ENCODE data around the gene INPP4A.

INPP4A gene

DNA sequence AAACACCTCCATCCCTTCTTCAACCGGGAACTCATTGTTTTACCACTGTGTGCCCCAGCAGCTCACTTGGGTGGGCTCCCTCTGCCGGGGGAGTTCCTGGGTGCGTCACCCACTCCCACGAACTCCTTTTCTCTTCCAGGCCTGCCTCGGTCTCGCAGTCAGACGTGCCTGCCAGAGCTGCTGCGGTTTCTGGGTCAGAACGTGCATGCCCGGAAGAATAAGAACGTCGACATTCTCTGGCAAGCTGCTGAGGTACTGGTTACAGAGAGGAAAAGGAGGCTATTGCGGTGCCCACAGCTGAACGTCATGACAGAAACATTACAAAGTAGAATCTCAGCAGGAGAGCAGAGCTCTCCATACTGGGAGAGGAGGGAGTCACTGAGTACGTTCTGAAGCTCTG lies 128.0 kb downstream of the INPP4A start:
- Histone ChIP-seq H3K4me1 (ENCODE audit: control insufficient read depth, insufficient read depth, low read length, poor library complexity, severe bottlenecking) (no peaks in the 10 kb centered on the region), H3K9me3 (ENCODE audit: control insufficient read depth, low read length) (no peaks in the 10 kb centered on the region), H3K36me3 (ENCODE audit: control insufficient read depth, insufficient read depth, low read length) (peaks cover 47% of the 10 kb centered on the region), H3K4me3 (ENCODE audit: extremely low read depth, insufficient read depth, low read length, poor library complexity, severe bottlenecking) (no peak overlapping the region), H3K27ac (ENCODE audit: low read depth, low read length, severe bottlenecking) (no peak overlapping the region)
- 87 to 95% methylated on average over 11 to 12 of the region's 15 CpGs for WGBS, 2 experiments (ENCODE audit: insufficient coverage in 2 of 2)

DNA sequence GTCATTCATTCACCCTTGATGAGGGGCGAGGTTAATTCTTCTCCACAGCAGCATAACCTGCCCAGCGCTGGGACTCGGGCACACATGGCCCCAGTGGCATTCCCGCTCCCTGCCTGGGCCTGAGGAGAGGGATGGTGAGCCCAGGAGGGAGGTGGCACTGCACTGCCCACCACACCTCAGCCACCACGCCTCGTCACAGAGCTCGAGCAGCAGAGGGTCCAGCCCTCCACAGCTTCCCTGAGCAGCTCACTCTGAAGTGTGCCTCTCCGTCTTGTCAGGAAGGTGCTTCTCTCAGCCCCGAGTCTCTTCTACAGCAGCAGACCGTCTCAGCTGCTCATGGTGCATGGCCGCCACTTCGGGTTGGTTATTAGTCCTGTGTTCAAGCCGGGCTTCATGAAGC lies 128.8 kb downstream of the INPP4A start:
- 90 to 98% methylated on average over 11 to 12 of the region's 13 CpGs for WGBS, 2 experiments (ENCODE audit: insufficient coverage in 2 of 2)
- Histone ChIP-seq H3K9me3 (ENCODE audit: control insufficient read depth, low read length) (no peaks in the 10 kb centered on the region), H3K36me3 (ENCODE audit: control insufficient read depth, insufficient read depth, low read length) (peaks cover 47% of the 10 kb centered on the region), H3K4me3 (ENCODE audit: extremely low read depth, insufficient read depth, low read length, poor library complexity, severe bottlenecking) (no peak overlapping the region), H3K27ac (ENCODE audit: low read depth, low read length, severe bottlenecking) (no peak overlapping the region), H3K4me1 (ENCODE audit: control insufficient read depth, insufficient read depth, low read length, poor library complexity, severe bottlenecking) (no peaks in the 10 kb centered on the region)

DNA sequence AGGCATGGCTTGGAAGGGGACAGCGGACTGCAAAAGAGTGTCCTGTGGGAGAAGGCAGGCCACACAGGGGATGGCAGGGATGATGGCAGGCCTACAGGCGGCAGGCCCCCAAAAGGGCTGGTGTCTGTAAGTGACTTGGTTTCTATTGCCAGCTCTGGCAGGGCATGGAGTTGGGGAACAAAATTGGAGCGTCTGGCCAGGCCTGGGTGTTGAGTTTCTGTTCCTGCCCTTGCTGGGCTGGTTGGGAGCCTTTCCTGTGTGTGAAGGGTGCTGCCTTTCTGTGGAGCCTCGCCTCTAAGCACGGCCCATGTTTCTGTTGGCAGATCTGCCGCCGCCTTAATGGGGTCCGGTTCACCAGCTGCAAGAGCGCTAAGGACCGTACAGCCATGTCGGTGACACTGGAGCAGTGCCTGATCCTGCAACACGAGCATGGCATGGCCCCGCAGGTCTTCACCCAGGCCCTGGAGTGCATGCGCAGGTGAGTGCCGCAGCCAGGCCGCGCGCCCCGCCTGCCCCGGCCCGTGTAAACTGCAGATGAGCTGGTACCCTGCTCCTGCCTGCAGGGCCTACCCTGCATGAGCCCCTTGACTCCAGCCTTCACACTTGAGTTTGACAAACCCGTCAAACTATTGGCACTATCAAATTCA lies 132.1 kb downstream of the INPP4A start:
- WGBS, 2 experiments (ENCODE audit: insufficient coverage in 2 of 2) = 92 to 96% methylated on average over 19 to 21 of the region's 22 CpGs
- no peaks in the 10 kb centered on the region for H3K9me3 ChIP-seq (ENCODE audit: control insufficient read depth, low read length)
- peaks cover 34% of the 10 kb centered on the region for H3K36me3 ChIP-seq (ENCODE audit: control insufficient read depth, insufficient read depth, low read length)
- no peak overlapping the region for H3K27ac ChIP-seq (ENCODE audit: low read depth, low read length, severe bottlenecking)
- H3K4me3 ChIP-seq (ENCODE audit: extremely low read depth, insufficient read depth, low read length, poor library complexity, severe bottlenecking) = no peak overlapping the region
- H3K4me1 ChIP-seq (ENCODE audit: control insufficient read depth, insufficient read depth, low read length, poor library complexity, severe bottlenecking) = no peaks in the 10 kb centered on the region

GRCh38 chr2:98577313-98577712 lies 132.7 kb downstream of the INPP4A start:
- H3K9me3 ChIP-seq (ENCODE audit: control insufficient read depth, low read length) = no peaks in the 10 kb centered on the region
- H3K27ac ChIP-seq (ENCODE audit: low read depth, low read length, severe bottlenecking) = no peak overlapping the region
- H3K4me3 ChIP-seq (ENCODE audit: extremely low read depth, insufficient read depth, low read length, poor library complexity, severe bottlenecking) = no peak overlapping the region
- peaks cover 30% of the 10 kb centered on the region for H3K36me3 ChIP-seq (ENCODE audit: control insufficient read depth, insufficient read depth, low read length)
- WGBS, 2 experiments (ENCODE audit: insufficient coverage in 2 of 2) = 82 to 89% methylated on average over 10 of the region's 10 CpGs
- H3K4me1 ChIP-seq (ENCODE audit: control insufficient read depth, insufficient read depth, low read length, poor library complexity, severe bottlenecking) = no peaks in the 10 kb centered on the region

DNA sequence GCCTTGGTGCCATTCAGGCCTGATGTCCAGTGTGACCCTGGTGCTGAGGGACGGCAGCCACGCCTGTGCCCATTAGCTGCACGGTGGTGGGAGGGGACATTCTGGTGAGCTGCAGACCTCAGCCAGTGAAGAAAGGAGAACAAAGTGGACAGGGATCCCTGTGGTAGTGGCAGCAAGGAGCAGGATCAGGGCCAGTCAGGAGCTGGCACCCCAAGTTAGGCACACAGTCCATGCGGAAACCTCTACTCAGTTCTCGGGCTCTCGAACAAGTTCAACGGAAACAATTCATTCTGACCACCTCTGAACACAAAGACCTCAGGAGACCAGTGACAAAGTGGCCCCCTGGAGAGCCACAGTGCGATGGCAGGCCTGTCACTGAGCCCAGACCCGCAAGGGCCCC lies 133.6 kb downstream of the INPP4A start:
- Histone ChIP-seq H3K9me3 (ENCODE audit: control insufficient read depth, low read length) (no peaks in the 10 kb centered on the region), H3K4me1 (ENCODE audit: control insufficient read depth, insufficient read depth, low read length, poor library complexity, severe bottlenecking) (no peaks in the 10 kb centered on the region), H3K27ac (ENCODE audit: low read depth, low read length, severe bottlenecking) (no peak overlapping the region), H3K4me3 (ENCODE audit: extremely low read depth, insufficient read depth, low read length, poor library complexity, severe bottlenecking) (no peak overlapping the region), H3K36me3 (ENCODE audit: control insufficient read depth, insufficient read depth, low read length) (peaks cover 30% of the 10 kb centered on the region)
- WGBS, 2 experiments (ENCODE audit: insufficient coverage in 2 of 2) = 85 to 93% methylated on average over 5 to 8 of the region's 9 CpGs

DNA sequence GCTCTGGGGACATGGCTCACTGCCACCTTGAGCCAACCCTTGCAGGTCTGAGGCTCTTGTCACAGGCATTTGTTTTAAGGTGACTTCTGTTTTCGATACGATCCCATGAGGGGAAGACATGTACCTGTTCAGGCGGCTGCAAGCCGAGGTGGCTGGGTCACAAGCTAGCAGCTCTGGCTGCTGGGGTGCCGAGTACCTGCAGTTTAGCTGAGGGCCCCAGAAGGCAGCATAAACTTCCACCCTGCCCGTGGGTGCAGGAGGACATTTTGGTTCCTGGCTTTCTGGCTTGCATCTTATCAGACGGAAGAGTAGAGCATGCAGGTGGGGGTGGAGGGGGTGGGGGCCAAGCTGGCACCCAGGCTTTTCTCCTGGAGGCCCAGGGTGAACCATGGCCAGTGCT lies 135.3 kb downstream of the INPP4A start:
- H3K9me3 ChIP-seq (ENCODE audit: control insufficient read depth, low read length) = no peaks in the 10 kb centered on the region
- no peak overlapping the region for H3K27ac ChIP-seq (ENCODE audit: low read depth, low read length, severe bottlenecking)
- no peaks in the 10 kb centered on the region for H3K4me1 ChIP-seq (ENCODE audit: control insufficient read depth, insufficient read depth, low read length, poor library complexity, severe bottlenecking)
- no peak overlapping the region for H3K4me3 ChIP-seq (ENCODE audit: extremely low read depth, insufficient read depth, low read length, poor library complexity, severe bottlenecking)
- H3K36me3 ChIP-seq (ENCODE audit: control insufficient read depth, insufficient read depth, low read length) = peaks cover 29% of the 10 kb centered on the region
- 93 to 96% methylated on average over 6 to 7 of the region's 7 CpGs for WGBS, 2 experiments (ENCODE audit: insufficient coverage in 2 of 2)

DNA sequence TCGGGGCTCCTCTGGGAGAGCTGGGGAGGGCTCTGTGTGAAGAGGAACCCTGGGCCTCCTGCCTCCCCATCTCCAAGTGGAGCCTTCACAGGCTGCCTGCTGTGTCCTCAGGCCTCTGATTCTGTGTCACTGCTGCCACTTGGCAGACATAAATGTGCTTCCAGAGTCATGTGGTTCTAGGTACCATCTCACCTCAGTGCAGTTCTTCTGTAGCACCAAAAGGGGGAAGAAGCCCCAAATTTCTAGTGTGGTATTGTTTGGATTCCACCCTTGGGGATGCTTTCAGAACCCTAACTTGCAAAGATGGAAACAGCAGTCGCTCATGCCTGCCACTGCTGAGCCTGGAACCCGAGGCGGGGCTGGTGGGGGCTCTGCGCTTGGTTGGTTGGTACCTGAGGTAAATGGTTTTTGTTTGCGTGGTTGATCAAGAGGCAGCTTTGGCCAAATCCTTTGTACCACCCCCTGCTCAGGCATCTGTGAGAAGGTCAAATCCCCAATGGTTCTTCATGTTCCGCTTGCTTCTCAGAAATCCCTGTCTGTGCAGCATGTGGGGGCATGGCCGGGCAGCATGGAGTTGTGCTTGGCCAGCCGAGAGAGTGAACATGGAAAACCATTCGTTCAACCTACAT lies 136.1 kb downstream of the INPP4A start:
- no peak overlapping the region for H3K4me3 ChIP-seq (ENCODE audit: extremely low read depth, insufficient read depth, low read length, poor library complexity, severe bottlenecking)
- 92 to 98% methylated on average over 6 to 7 of the region's 10 CpGs for WGBS, 2 experiments (ENCODE audit: insufficient coverage in 2 of 2)
- H3K4me1 ChIP-seq (ENCODE audit: control insufficient read depth, insufficient read depth, low read length, poor library complexity, severe bottlenecking) = no peaks in the 10 kb centered on the region
- H3K36me3 ChIP-seq (ENCODE audit: control insufficient read depth, insufficient read depth, low read length) = peaks cover 31% of the 10 kb centered on the region
- no peaks in the 10 kb centered on the region for H3K9me3 ChIP-seq (ENCODE audit: control insufficient read depth, low read length)
- no peak overlapping the region for H3K27ac ChIP-seq (ENCODE audit: low read depth, low read length, severe bottlenecking)

- Histone ChIP-seq H3K9me3 (ENCODE audit: control insufficient read depth, low read length) (no peaks in the 10 kb centered on the region), H3K4me3 (ENCODE audit: extremely low read depth, insufficient read depth, low read length, poor library complexity, severe bottlenecking) (no peak overlapping the region), H3K36me3 (ENCODE audit: control insufficient read depth, insufficient read depth, low read length) (peaks cover 26% of the 10 kb centered on the region), H3K27ac (ENCODE audit: low read depth, low read length, severe bottlenecking) (no peak overlapping the region), H3K4me1 (ENCODE audit: control insufficient read depth, insufficient read depth, low read length, poor library complexity, severe bottlenecking) (no peaks in the 10 kb centered on the region)
- WGBS, 2 experiments (ENCODE audit: insufficient coverage in 2 of 2) = 91 to 92% methylated on average over 7 to 9 of the region's 9 CpGs
Observed at GRCh38 chr2:98582523-98582922, 137.9 kb downstream of the INPP4A start.

GRCh38 chr2:98583276-98583675 lies 138.6 kb downstream of the INPP4A start:
- 95 to 97% methylated on average over 4 to 6 of the region's 7 CpGs for WGBS, 2 experiments (ENCODE audit: insufficient coverage in 2 of 2)
- no peak overlapping the region for H3K4me3 ChIP-seq (ENCODE audit: extremely low read depth, insufficient read depth, low read length, poor library complexity, severe bottlenecking)
- no peaks in the 10 kb centered on the region for H3K4me1 ChIP-seq (ENCODE audit: control insufficient read depth, insufficient read depth, low read length, poor library complexity, severe bottlenecking)
- no peaks in the 10 kb centered on the region for H3K9me3 ChIP-seq (ENCODE audit: control insufficient read depth, low read length)
- H3K27ac ChIP-seq (ENCODE audit: low read depth, low read length, severe bottlenecking) = no peak overlapping the region
- peaks cover 26% of the 10 kb centered on the region for H3K36me3 ChIP-seq (ENCODE audit: control insufficient read depth, insufficient read depth, low read length)

- WGBS, 2 experiments (ENCODE audit: insufficient coverage in 2 of 2) = 86 to 91% methylated on average over 5 to 9 of the region's 10 CpGs
- Histone ChIP-seq H3K9me3 (ENCODE audit: control insufficient read depth, low read length) (no peaks in the 10 kb centered on the region), H3K4me3 (ENCODE audit: extremely low read depth, insufficient read depth, low read length, poor library complexity, severe bottlenecking) (no peak overlapping the region), H3K4me1 (ENCODE audit: control insufficient read depth, insufficient read depth, low read length, poor library complexity, severe bottlenecking) (no peaks in the 10 kb centered on the region), H3K27ac (ENCODE audit: low read depth, low read length, severe bottlenecking) (no peak overlapping the region), H3K36me3 (ENCODE audit: control insufficient read depth, insufficient read depth, low read length) (peaks cover 26% of the 10 kb centered on the region)
Observed at GRCh38 chr2:98583816-98584618, 139.4 kb downstream of the INPP4A start.

DNA sequence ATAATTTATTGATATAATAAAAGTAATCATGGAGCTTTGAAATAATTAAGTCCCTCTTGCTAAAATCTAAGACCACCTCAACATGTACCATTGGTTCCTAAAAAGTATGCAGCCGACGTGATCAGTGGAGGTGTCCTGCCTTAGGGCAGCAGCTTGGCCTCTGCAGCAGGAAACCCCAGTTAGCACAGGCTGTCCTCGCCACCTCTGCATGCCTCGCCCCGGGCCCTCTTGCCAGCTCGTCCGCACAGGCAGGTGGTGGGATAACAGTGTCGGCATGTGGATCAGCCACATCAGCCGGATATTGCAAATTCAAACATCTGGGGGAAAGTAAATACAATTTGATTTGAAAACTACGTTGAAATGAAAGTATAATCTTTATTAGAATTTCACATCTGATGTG lies 140.7 kb downstream of the INPP4A start:
- H3K4me3 ChIP-seq (ENCODE audit: extremely low read depth, insufficient read depth, low read length, poor library complexity, severe bottlenecking) = no peak overlapping the region
- H3K4me1 ChIP-seq (ENCODE audit: control insufficient read depth, insufficient read depth, low read length, poor library complexity, severe bottlenecking) = no peaks in the 10 kb centered on the region
- H3K27ac ChIP-seq (ENCODE audit: low read depth, low read length, severe bottlenecking) = no peak overlapping the region
- H3K36me3 ChIP-seq (ENCODE audit: control insufficient read depth, insufficient read depth, low read length) = peaks cover 33% of the 10 kb centered on the region
- WGBS, 2 experiments (ENCODE audit: insufficient coverage in 2 of 2) = 98 to 99% methylated on average over 7 of the region's 10 CpGs
- H3K9me3 ChIP-seq (ENCODE audit: control insufficient read depth, low read length) = no peaks in the 10 kb centered on the region

Measured in mesodermal cell (in vitro differentiated cells).